Esophagus muscularis mucosa (tissue), 4 donors: ENCODE data around the gene PALS1. TPM values are rescaled to one million over a fixed set of nuclear protein-coding genes. Genes with fewer than 3 reads are reported as not detected.

ENCODE experiments used
- DNase-seq: peaks from one replicate; pipeline ENCODE4 v3.0.0-alpha.2; 2017; ENCODE audit errors: extremely low spot score
- H3K27ac ChIP-seq, 4 donors: fragments of 200-600 bp; sonication (generic); replicated peaks in 1 of 4; 1 replicate in 3 of 4; 2 replicates in 1 of 4; pipeline ENCODE4 v1.5.1; 2016 to 2019; ENCODE audit warnings: mild to moderate bottlenecking in 1 of 4
- H3K27me3 ChIP-seq, 4 donors: fragments of 200-600 bp; sonication (generic); one replicate each; pipeline versions ENCODE4 v1.5.1 to v1.6.0; 2016 to 2019
- H3K36me3 ChIP-seq, 4 donors: fragments of 200-600 bp; sonication (generic); one replicate each; pipeline ENCODE4 v1.5.1; 2016 to 2019
- H3K4me1 ChIP-seq, 4 donors: fragments of 200-600 bp; sonication (generic); one replicate each; pipeline ENCODE4 v1.5.1; 2016 to 2019
- H3K4me3 ChIP-seq, 4 donors: fragments of 200-600 bp; sonication (generic); 1 replicate in 2 of 4; 2 replicates in 2 of 4; pipeline ENCODE4 v1.5.1; 2016 to 2019; ENCODE audit warnings: mild to moderate bottlenecking in 4 of 4, moderate library complexity in 1 of 4
- H3K9me3 ChIP-seq, 4 donors: fragments of 200-600 bp; sonication (generic); 1 replicate in 3 of 4; 2 replicates in 1 of 4; pipeline ENCODE4 v1.5.1; 2016 to 2019
- EP300 ChIP-seq: sonication (generic); formaldehyde crosslinking; IDR thresholded peaks from one replicate; pipeline ENCODE4 v1.6.1; 2017; ENCODE audit warnings: antibody characterized with exemption
- POLR2A ChIP-seq: fragments of 450-650 bp; IDR thresholded peaks from one replicate; pipeline ENCODE4 v1.6.1; 2017; ENCODE audit warnings: antibody characterized with exemption, moderate library complexity, mild to moderate bottlenecking, low read depth
- POLR2AphosphoS5 ChIP-seq, 2 donors: sonication (generic); formaldehyde crosslinking; IDR thresholded peaks; one replicate each; pipeline ENCODE4 v1.6.1; 2017; ENCODE audit warnings: antibody characterized with exemption in 2 of 2
- WGBS: methylation state at CpG from one replicate; pipeline ENCODE4 v1.1.5; 2018; 5-methylcytosine and 5-hydroxymethylcytosine counted together
- intact Hi-C: fragments of 100-400 bp; cut with DNase I; formaldehyde crosslinking; loops from one replicate; pipeline ENCODE4 v1.15.1; 2023
- total RNA-seq, 4 donors: library from RNA; depleted of rRNA; stranded (reverse); fragments of >200 nt; gene quantifications; one replicate each; pipeline versions ENCODE4 v1.1.0 to v1.2.1, GENCODE V29; 2016
- TF ChIP-seq, protein P1 (sequence below), 3 experiments: fragments of 200-600 bp in 2 of 3; fragments of 450-650 bp in 1 of 3; sonication (generic) in 2 of 3; IDR thresholded peaks; one replicate each; pipeline ENCODE4 v1.5.1; 2017 to 2019; ENCODE audit warnings: antibody characterized with exemption in 3 of 3, mild to moderate bottlenecking in 2 of 3, moderate library complexity in 1 of 3

The PALS1 gene
- total RNA-seq, 4 donors from 2014 or later: 17.6 to 25.4 (median 19.6) TPM

GRCh38 chr14:67199016-67199415 is 42.2 kb upstream of the PALS1 start:
- TF ChIP-seq POLR2A (no peak), EP300 (no peak), POLR2AphosphoS5 (IDR thresholded peaks at IDR 0.05) (no peak)
- no peak overlapping the region for H3K27ac ChIP-seq
- no peaks in the 10 kb centered on the region for H3K9me3 ChIP-seq
- WGBS: 93% methylated on average over 5 of the region's 6 CpGs
- DNase-seq: no peak
- intact Hi-C loops: no loop called here
- no peaks in the 10 kb centered on the region for H3K27me3 ChIP-seq
- no peak overlapping the region for H3K4me3 ChIP-seq
- H3K36me3 ChIP-seq: no peaks in the 10 kb centered on the region
- H3K4me1 ChIP-seq: no peaks in the 10 kb centered on the region

DNA sequence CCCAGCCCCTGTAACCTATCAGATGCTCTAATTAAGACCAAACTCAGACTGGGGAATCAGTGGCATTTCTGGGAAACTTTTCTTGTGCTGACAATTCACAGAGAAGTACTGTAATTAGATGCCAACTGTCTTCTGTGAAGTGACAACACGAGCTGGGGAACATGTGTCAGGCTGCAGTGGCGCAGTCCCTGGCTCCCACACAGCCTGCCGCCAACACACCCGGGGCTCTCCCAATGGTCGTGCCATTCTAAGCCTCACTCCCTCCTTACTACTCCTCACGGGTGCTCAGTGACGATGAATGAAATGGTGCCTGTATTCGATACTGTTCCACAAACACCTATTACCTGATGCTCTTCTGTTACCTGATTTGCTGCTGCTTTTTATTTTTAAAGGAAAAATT is 33.4 kb upstream of the PALS1 start:
- H3K27me3 ChIP-seq: no peaks in the 10 kb centered on the region
- no peaks in the 10 kb centered on the region for H3K4me1 ChIP-seq
- no peak for DNase-seq
- intact Hi-C loops: no loop called here
- H3K9me3 ChIP-seq: no peaks in the 10 kb centered on the region
- no peak for TF ChIP-seq POLR2AphosphoS5 (IDR thresholded peaks at IDR 0.05)
- TF ChIP-seq, protein P1, sequence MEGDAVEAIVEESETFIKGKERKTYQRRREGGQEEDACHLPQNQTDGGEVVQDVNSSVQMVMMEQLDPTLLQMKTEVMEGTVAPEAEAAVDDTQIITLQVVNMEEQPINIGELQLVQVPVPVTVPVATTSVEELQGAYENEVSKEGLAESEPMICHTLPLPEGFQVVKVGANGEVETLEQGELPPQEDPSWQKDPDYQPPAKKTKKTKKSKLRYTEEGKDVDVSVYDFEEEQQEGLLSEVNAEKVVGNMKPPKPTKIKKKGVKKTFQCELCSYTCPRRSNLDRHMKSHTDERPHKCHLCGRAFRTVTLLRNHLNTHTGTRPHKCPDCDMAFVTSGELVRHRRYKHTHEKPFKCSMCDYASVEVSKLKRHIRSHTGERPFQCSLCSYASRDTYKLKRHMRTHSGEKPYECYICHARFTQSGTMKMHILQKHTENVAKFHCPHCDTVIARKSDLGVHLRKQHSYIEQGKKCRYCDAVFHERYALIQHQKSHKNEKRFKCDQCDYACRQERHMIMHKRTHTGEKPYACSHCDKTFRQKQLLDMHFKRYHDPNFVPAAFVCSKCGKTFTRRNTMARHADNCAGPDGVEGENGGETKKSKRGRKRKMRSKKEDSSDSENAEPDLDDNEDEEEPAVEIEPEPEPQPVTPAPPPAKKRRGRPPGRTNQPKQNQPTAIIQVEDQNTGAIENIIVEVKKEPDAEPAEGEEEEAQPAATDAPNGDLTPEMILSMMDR (IDR thresholded peaks at IDR 0.05): no peak
- TF ChIP-seq POLR2A: no peak
- TF ChIP-seq EP300: no peak
- H3K27ac ChIP-seq: no peak overlapping the region
- H3K36me3 ChIP-seq: no peaks in the 10 kb centered on the region
- 89% methylated on average over 8 of the region's 8 CpGs for WGBS
- H3K4me3 ChIP-seq: no peak overlapping the region

DNA sequence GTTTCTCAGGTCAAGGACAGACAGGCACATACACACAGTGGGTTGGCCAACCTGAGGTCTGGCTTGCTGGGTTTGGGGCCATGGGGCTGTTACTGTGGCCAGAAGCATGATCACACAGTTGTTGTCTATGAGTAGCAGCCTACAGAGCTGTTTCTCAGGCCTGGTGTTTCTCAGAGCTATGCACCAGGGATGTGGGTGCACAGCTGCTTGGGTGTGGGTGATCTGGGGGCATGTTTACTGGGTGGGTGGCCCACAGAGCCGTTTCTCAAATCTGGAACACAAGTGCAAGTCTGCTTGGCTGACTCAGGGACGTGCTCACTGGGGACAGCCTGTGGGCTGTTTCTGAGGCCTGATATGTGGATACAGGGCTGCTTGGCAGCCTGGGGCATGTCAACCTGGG is 23.1 kb upstream of the PALS1 start:
- Histone ChIP-seq H3K4me1 (peaks cover 0 to 7% (median 4%) of the 10 kb centered on the region in 4 donors), H3K27me3 (no peaks in the 10 kb centered on the region), H3K9me3 (no peaks in the 10 kb centered on the region), H3K4me3 (no peak overlapping the region), H3K27ac (no peak overlapping the region), H3K36me3 (no peaks in the 10 kb centered on the region)
- WGBS: 79% methylated on average over 2 of the region's 2 CpGs
- TF ChIP-seq EP300 (no peak), POLR2A (no peak), POLR2AphosphoS5 (IDR thresholded peaks at IDR 0.05) (no peak)
- TF ChIP-seq, protein P1 (IDR thresholded peaks at IDR 0.05): no peak
- no peak for DNase-seq
- intact Hi-C loops: no loop called here

GRCh38 chr14:67221248-67221981 is 19.8 kb upstream of the PALS1 start:
- H3K36me3 ChIP-seq: no peaks in the 10 kb centered on the region
- H3K4me3 ChIP-seq: no peak overlapping the region
- TF ChIP-seq, protein P1 (IDR thresholded peaks at IDR 0.05): no peak
- TF ChIP-seq EP300: no peak
- no peak for TF ChIP-seq POLR2AphosphoS5 (IDR thresholded peaks at IDR 0.05)
- no peak for TF ChIP-seq POLR2A
- no peak for DNase-seq
- no peaks in the 10 kb centered on the region for H3K9me3 ChIP-seq
- intact Hi-C loops: no loop called here
- 75% methylated on average over 6 of the region's 6 CpGs for WGBS
- H3K27ac ChIP-seq: no peak overlapping the region
- no peaks in the 10 kb centered on the region for H3K27me3 ChIP-seq
- H3K4me1 ChIP-seq: peaks cover 0 to 29% (median 22%) of the 10 kb centered on the region in 4 donors

GRCh38 chr14:67221982-67222328 is 19.3 kb upstream of the PALS1 start:
- Histone ChIP-seq H3K4me1 (peaks cover 0 to 29% (median 22%) of the 10 kb centered on the region in 4 donors), H3K27ac (no peak overlapping the region), H3K36me3 (no peaks in the 10 kb centered on the region), H3K4me3 (no peak overlapping the region), H3K27me3 (no peaks in the 10 kb centered on the region), H3K9me3 (no peaks in the 10 kb centered on the region)
- TF ChIP-seq EP300: no peak
- TF ChIP-seq POLR2A: no peak
- WGBS: 95% methylated on average over 4 of the region's 4 CpGs
- DNase-seq: no peak
- intact Hi-C loops: no loop called here

GRCh38 chr14:67225523-67225922 is 15.7 kb upstream of the PALS1 start:
- H3K4me1 ChIP-seq: peaks cover 0 to 32% (median 25%) of the 10 kb centered on the region in 4 donors
- H3K4me3 ChIP-seq: no peak overlapping the region
- no peaks in the 10 kb centered on the region for H3K27me3 ChIP-seq
- H3K27ac ChIP-seq: no peak overlapping the region
- 78% methylated on average over 4 of the region's 4 CpGs for WGBS
- no peak for TF ChIP-seq POLR2AphosphoS5 (IDR thresholded peaks at IDR 0.05)
- no peak for TF ChIP-seq EP300
- no peak for TF ChIP-seq POLR2A
- TF ChIP-seq, protein P1 (IDR thresholded peaks at IDR 0.05): no peak
- intact Hi-C loops: no loop called here
- DNase-seq: no peak
- H3K36me3 ChIP-seq: no peaks in the 10 kb centered on the region
- H3K9me3 ChIP-seq: no peaks in the 10 kb centered on the region
